ENCODE results near the gene CLMN. TPM values are rescaled to one million over a fixed set of nuclear protein-coding genes. Genes with fewer than 3 reads are reported as not detected.
A peak's percentile ranks its signal among the peaks of the same experiment; 100 is the strongest.

The CLMN gene
- total RNA-seq (2021; ENCODE audit: unreplicated experiment): 33.4 TPM
- polyA plus RNA-seq (2012): 13.3 and 13.8 TPM in 2 replicates
- percentile 68 among the genes with signal in this experiment for Bru-seq, nascent RNA
- BruChase-seq, experiment 1, labeled RNA remaining after a 6-hour chase: percentile 80 among the genes with signal in this experiment
- percentile 70 among the genes with signal in this experiment for BruChase-seq, experiment 2, labeled RNA remaining after a 2-hour chase
- long read RNA-seq, full-length matches to known transcripts: 2 of 40 reads
- long read RNA-seq, partial matches to known transcripts: 28 of 40 reads
- long read RNA-seq, other reads (novel, unspliced or antisense): 10 of 40 reads

GRCh38 chr14:95319312-95320077, at the start of gene CLMN:
CLMN (minus strand) TSS chr14:95319908; CDS start chr14:95319792, 116 bp downstream.
- RAD21 ChIA-PET (ENCODE audit: low non-redundant PET in 1 of 2, low total read pairs in 2 of 2, uncharacterized antibody in 2 of 2, unreplicated experiment in 2 of 2): interaction anchor here in 1 of 2 experiments (0.6 to 0.7 kb wide), 3 partner anchors 95 to 678 kb away, joined by 4 to 6 read pairs (median 4); no protein-coding TSS in a partner anchor
- ATAC-seq: peak; percentile 84
- POLR2A ChIA-PET: no interaction called here
- CTCF ChIA-PET: no interaction called here
- no peaks in the 10 kb centered on the region for H3K36me3 ChIP-seq (ENCODE audit: control insufficient read depth in 1 of 2, insufficient read depth in 2 of 2, low read length in 2 of 2)
- H3K9ac ChIP-seq (ENCODE audit: low read length): peak within 1 kb of the TSS; percentile 69
- no peaks in the 10 kb centered on the region for H3K27me3 ChIP-seq (ENCODE audit: insufficient read depth, low read length)
- peak within 1 kb of the TSS; percentile 92 for H3K4me2 ChIP-seq (ENCODE audit: low read length)
- H3K27ac ChIP-seq (ENCODE audit: low read depth, low read length): peak within 1 kb of the TSS; percentile 66; the same call in 1 of the 2 replicates
- no peak within 1 kb of the TSS for H2AFZ ChIP-seq (ENCODE audit: low read depth, low read length, poor library complexity, severe bottlenecking)
- H4K20me1 ChIP-seq (ENCODE audit: insufficient read depth): no peaks in the 10 kb centered on the region
- peaks cover 17 to 40% of the 10 kb centered on the region in 2 experiments for H3K4me1 ChIP-seq (ENCODE audit: control insufficient read depth in 1 of 2, insufficient read depth in 2 of 2, low read length in 2 of 2)
- H3K4me3 ChIP-seq (replicated peaks in 1 of 2; ENCODE audit: low read depth in 1 of 2, low read length in 2 of 2): peak within 1 kb of the TSS; percentile 59 to 71
- H3K79me2 ChIP-seq (ENCODE audit: insufficient read depth, low read length): peaks cover 9% of the 10 kb centered on the region; the same call in 1 of the 2 replicates
- BruUV-seq (replicated peaks): no TSS peak
- peak; percentile 16 for DNase-seq (ENCODE audit: low read depth, low spot score)
- TF ChIP-seq EGR1 (IDR thresholded peaks at IDR 0.05; ENCODE audit: low read depth) (peak; percentile 71), CBX3 (IDR thresholded peaks at IDR 0.05; ENCODE audit: low read depth) (no peak), SRF (IDR thresholded peaks at IDR 0.05; ENCODE audit: low read depth) (no peak)
- H3K9me3 ChIP-seq (ENCODE audit: control insufficient read depth in 1 of 2, insufficient read depth in 1 of 2, low read depth in 1 of 2, low read length in 2 of 2): no peaks in the 10 kb centered on the region
- intact Hi-C loops (cut with micrococcal nuclease): no loop called here
- no peaks in the 10 kb centered on the region for H3K9me2 ChIP-seq (ENCODE audit: insufficient read depth)

GRCh38 chr14:95365401-95365800, 45.7 kb upstream of the CLMN start:
- no peak for DNase-seq (ENCODE audit: low read depth, low spot score)
- TF ChIP-seq REST (IDR thresholded peaks at IDR 0.05; ENCODE audit: low read depth) (no peak), SRF (IDR thresholded peaks at IDR 0.05; ENCODE audit: low read depth) (no peak), ATF3 (IDR thresholded peaks at IDR 0.05) (no peak), ZFX (IDR thresholded peaks at IDR 0.05) (no peak), CEBPB (IDR thresholded peaks at IDR 0.05; ENCODE audit: low read depth) (no peak), YY1 (IDR thresholded peaks at IDR 0.05; ENCODE audit: extremely low read depth, insufficient replicate concordance, low read depth, low read length) (no peak)
- no peaks in the 10 kb centered on the region for H3K27me3 ChIP-seq (ENCODE audit: insufficient read depth, low read length)
- H2AFZ ChIP-seq (ENCODE audit: low read depth, low read length, poor library complexity, severe bottlenecking): no peak overlapping the region
- H3K9ac ChIP-seq (ENCODE audit: low read length): no peak overlapping the region
- H3K9me3 ChIP-seq (ENCODE audit: control insufficient read depth in 1 of 2, insufficient read depth in 1 of 2, low read depth in 1 of 2, low read length in 2 of 2): no peaks in the 10 kb centered on the region
- H3K27ac ChIP-seq (ENCODE audit: low read depth, low read length): no peak overlapping the region
- RAD21 ChIA-PET (ENCODE audit: low non-redundant PET in 1 of 2, low total read pairs in 2 of 2, uncharacterized antibody in 2 of 2, unreplicated experiment in 2 of 2): no interaction called here
- CTCF ChIA-PET: no interaction called here
- no peak for ATAC-seq
- no peak overlapping the region for H3K4me2 ChIP-seq (ENCODE audit: low read length)
- no peaks in the 10 kb centered on the region for H4K20me1 ChIP-seq (ENCODE audit: insufficient read depth)
- POLR2A ChIA-PET: no interaction called here
- intact Hi-C loops (cut with micrococcal nuclease): no loop called here
- H3K79me2 ChIP-seq (ENCODE audit: insufficient read depth, low read length): no peaks in the 10 kb centered on the region
- H3K4me1 ChIP-seq (ENCODE audit: control insufficient read depth in 1 of 2, insufficient read depth in 2 of 2, low read length in 2 of 2): peaks cover 0 to 6% of the 10 kb centered on the region in 2 experiments; a peak in 1 of 4 replicates
- no peak overlapping the region for H3K4me3 ChIP-seq (replicated peaks in 1 of 2; ENCODE audit: low read depth in 1 of 2, low read length in 2 of 2)
- no peaks in the 10 kb centered on the region for H3K36me3 ChIP-seq (ENCODE audit: control insufficient read depth in 1 of 2, insufficient read depth in 2 of 2, low read length in 2 of 2)
- H3K9me2 ChIP-seq (ENCODE audit: insufficient read depth): no peaks in the 10 kb centered on the region
- no TSS peak for BruUV-seq (replicated peaks)
